Memory B cell (primary cell): Measurements from ENCODE around the gene MAPK6.
"Not testable (repeated sequence)": the region's sequence is repeated elsewhere in the genome, so short reads cannot be mapped to it uniquely, and the experiment has no call there.

ENCODE experiments used
- ATAC-seq: fragments of 150-1000 bp; cut with Tn5 transposase; 2 replicates; pipeline ENCODE4 v1.10.0; 2021; ENCODE audit warnings: low read depth, mild to moderate bottlenecking, moderate library complexity
- DNase-seq, 2 donors: peaks; one replicate each; pipeline ENCODE4 v3.0.0; 2022; ENCODE audit warnings: low spot score in 2 of 2
- H3K27ac Mint-ChIP-seq: one replicate; pipeline ENCODE4 v1.8.0; 2022; ENCODE audit warnings: mild to moderate bottlenecking, moderate library complexity, mixed read lengths
- H3K27me3 Mint-ChIP-seq: one replicate; pipeline ENCODE4 v1.8.0; 2022; ENCODE audit warnings: mixed read lengths
- H3K36me3 Mint-ChIP-seq: one replicate; pipeline ENCODE4 v1.8.0; 2022; ENCODE audit warnings: mild to moderate bottlenecking, mixed read lengths
- H3K4me1 Mint-ChIP-seq: one replicate; pipeline ENCODE4 v1.8.0; 2022; ENCODE audit warnings: mixed read lengths
- H3K4me3 Mint-ChIP-seq: one replicate; pipeline ENCODE4 v1.8.0; 2022; ENCODE audit warnings: mild to moderate bottlenecking, moderate library complexity, mixed read lengths
- H3K9me3 Mint-ChIP-seq: one replicate; pipeline ENCODE4 v1.8.0; 2022; ENCODE audit warnings: mixed read lengths

The MAPK6 gene

GRCh38 chr15:52018693-52019393 is at the start of gene MAPK6:
Gene MAPK6, plus strand, starts transcription at chr15:52019219. Its CDS starts 27,242 bp downstream, at chr15:52046461.
- no peaks in the 10 kb centered on the region for H3K9me3 Mint-ChIP-seq
- H3K27ac Mint-ChIP-seq = peak within 1 kb of the TSS; percentile 97
- DNase-seq (peak; percentile 92 to 96), ATAC-seq (peak; percentile 82)
- peak within 1 kb of the TSS; percentile 98 for H3K4me3 Mint-ChIP-seq
- H3K36me3 Mint-ChIP-seq = no peaks in the 10 kb centered on the region
- H3K27me3 Mint-ChIP-seq = no peaks in the 10 kb centered on the region
- H3K4me1 Mint-ChIP-seq = peaks cover 29% of the 10 kb centered on the region

GRCh38 chr15:51969728-51970127 is 49.3 kb upstream of the MAPK6 start:
- H3K27me3 Mint-ChIP-seq = no peaks in the 10 kb centered on the region
- DNase-seq (no peak), ATAC-seq (no peak)
- peaks cover 20% of the 10 kb centered on the region for H3K4me1 Mint-ChIP-seq
- H3K36me3 Mint-ChIP-seq = peaks cover 22% of the 10 kb centered on the region
- peaks cover 8% of the 10 kb centered on the region for H3K9me3 Mint-ChIP-seq
- no peak overlapping the region for H3K27ac Mint-ChIP-seq
- no peak overlapping the region for H3K4me3 Mint-ChIP-seq

GRCh38 chr15:51970132-51970817 is 48.7 kb upstream of the MAPK6 start:
- Mint-ChIP-seq H3K27me3 (no peaks in the 10 kb centered on the region), H3K4me1 (peaks cover 20% of the 10 kb centered on the region), H3K9me3 (peaks cover 8% of the 10 kb centered on the region), H3K36me3 (peaks cover 17% of the 10 kb centered on the region), H3K4me3 (peak overlapping the region; percentile 98), H3K27ac (no peak overlapping the region)
- ATAC-seq = no peak
- no peak for DNase-seq

GRCh38 chr15:51971032-51971374 is 48.0 kb upstream of the MAPK6 start:
- ATAC-seq = no peak
- H3K4me3 Mint-ChIP-seq = peak overlapping the region; percentile 98
- H3K9me3 Mint-ChIP-seq = peaks cover 7% of the 10 kb centered on the region
- H3K27me3 Mint-ChIP-seq = no peaks in the 10 kb centered on the region
- peaks cover 16% of the 10 kb centered on the region for H3K4me1 Mint-ChIP-seq
- peak overlapping the region; percentile 96 for H3K27ac Mint-ChIP-seq
- no peak for DNase-seq
- peaks cover 11% of the 10 kb centered on the region for H3K36me3 Mint-ChIP-seq

- DNase-seq (peak; percentile 76 to 86), ATAC-seq (peak; percentile 87)
- no peaks in the 10 kb centered on the region for H3K27me3 Mint-ChIP-seq
- H3K4me1 Mint-ChIP-seq = peaks cover 12% of the 10 kb centered on the region
- H3K4me3 Mint-ChIP-seq = peak within 1 kb of the TSS; percentile 98
- peaks cover 6% of the 10 kb centered on the region for H3K9me3 Mint-ChIP-seq
- H3K27ac Mint-ChIP-seq = peak within 1 kb of the TSS; percentile 96
- peaks cover 7% of the 10 kb centered on the region for H3K36me3 Mint-ChIP-seq
Measured at GRCh38 chr15:51971375-51972133, 47.5 kb upstream of the MAPK6 start, which contains the start of gene LEO1. Gene LEO1, minus strand, starts transcription at chr15:51971778. Its CDS starts 33 bp downstream, at chr15:51971745.

- Mint-ChIP-seq H3K27ac (no peak overlapping the region), H3K4me3 (no peak overlapping the region), H3K4me1 (peaks cover 12% of the 10 kb centered on the region)
Measured at GRCh38 chr15:51973220-51973619, 45.8 kb upstream of the MAPK6 start.

GRCh38 chr15:51973775-51974174 is 45.2 kb upstream of the MAPK6 start:
- H3K27ac Mint-ChIP-seq = no peak overlapping the region
- no peak overlapping the region for H3K4me3 Mint-ChIP-seq
- peaks cover 12% of the 10 kb centered on the region for H3K4me1 Mint-ChIP-seq
- ATAC-seq (no peak), DNase-seq (no peak)
- H3K9me3 Mint-ChIP-seq = no peaks in the 10 kb centered on the region
- H3K36me3 Mint-ChIP-seq = no peaks in the 10 kb centered on the region
- H3K27me3 Mint-ChIP-seq = no peaks in the 10 kb centered on the region

More at GRCh38 chr15:51973220-51973619, 45.8 kb upstream of the MAPK6 start:
- no peaks in the 10 kb centered on the region for H3K27me3 Mint-ChIP-seq
- DNase-seq (no peak), ATAC-seq (no peak)
- H3K36me3 Mint-ChIP-seq = no peaks in the 10 kb centered on the region
- H3K9me3 Mint-ChIP-seq = no peaks in the 10 kb centered on the region

- peak; percentile 10 to 42 for DNase-seq
Measured at GRCh38 chr15:51982013-51982769, 36.8 kb upstream of the MAPK6 start.

GRCh38 chr15:51982770-51983103 is 36.3 kb upstream of the MAPK6 start:
- DNase-seq (no peak), ATAC-seq (no peak)
- no peaks in the 10 kb centered on the region for H3K9me3 Mint-ChIP-seq
- H3K27me3 Mint-ChIP-seq = no peaks in the 10 kb centered on the region
- H3K4me1 Mint-ChIP-seq = peaks cover 7% of the 10 kb centered on the region
- H3K36me3 Mint-ChIP-seq = no peaks in the 10 kb centered on the region
- H3K27ac Mint-ChIP-seq = no peak overlapping the region
- no peak overlapping the region for H3K4me3 Mint-ChIP-seq

More at GRCh38 chr15:51982013-51982769, 36.8 kb upstream of the MAPK6 start:
- Mint-ChIP-seq H3K4me3 (peak overlapping the region; percentile 25), H3K27ac (no peak overlapping the region), H3K36me3 (no peaks in the 10 kb centered on the region), H3K27me3 (no peaks in the 10 kb centered on the region), H3K4me1 (peaks cover 7% of the 10 kb centered on the region), H3K9me3 (no peaks in the 10 kb centered on the region)
- ATAC-seq = peak; percentile 95

GRCh38 chr15:51991141-51991540 is 27.9 kb upstream of the MAPK6 start:
- Mint-ChIP-seq H3K4me3 (no peak overlapping the region), H3K27ac (no peak overlapping the region), H3K27me3 (no peaks in the 10 kb centered on the region), H3K4me1 (no peaks in the 10 kb centered on the region), H3K36me3 (no peaks in the 10 kb centered on the region), H3K9me3 (no peaks in the 10 kb centered on the region)
- no peak for ATAC-seq
- no peak for DNase-seq

- no peaks in the 10 kb centered on the region for H3K27me3 Mint-ChIP-seq
- ATAC-seq = no peak
- H3K27ac Mint-ChIP-seq = no peak overlapping the region
- H3K4me3 Mint-ChIP-seq = no peak overlapping the region
- no peaks in the 10 kb centered on the region for H3K4me1 Mint-ChIP-seq
- no peaks in the 10 kb centered on the region for H3K9me3 Mint-ChIP-seq
- DNase-seq = no peak
- no peaks in the 10 kb centered on the region for H3K36me3 Mint-ChIP-seq
Measured at GRCh38 chr15:51992953-51993352, 26.1 kb upstream of the MAPK6 start.

GRCh38 chr15:52002351-52002750 is 16.7 kb upstream of the MAPK6 start:
- H3K4me3 Mint-ChIP-seq = no peak overlapping the region
- H3K27ac Mint-ChIP-seq = no peak overlapping the region
- no peak for ATAC-seq
- no peaks in the 10 kb centered on the region for H3K27me3 Mint-ChIP-seq
- DNase-seq = no peak
- peaks cover 1% of the 10 kb centered on the region for H3K9me3 Mint-ChIP-seq
- peaks cover 14% of the 10 kb centered on the region for H3K4me1 Mint-ChIP-seq
- H3K36me3 Mint-ChIP-seq = no peaks in the 10 kb centered on the region

- H3K27me3 Mint-ChIP-seq, H3K36me3 Mint-ChIP-seq, DNase-seq, H3K9me3 Mint-ChIP-seq, H3K4me3 Mint-ChIP-seq, H3K27ac Mint-ChIP-seq, ATAC-seq: not testable (repeated sequence)
- peaks cover 17% of the 10 kb centered on the region for H3K4me1 Mint-ChIP-seq
Measured at GRCh38 chr15:52003089-52003488, 15.9 kb upstream of the MAPK6 start.
